Prostate gland (tissue), 2 donors: Measurements from ENCODE around the gene FADS1. TPM values are rescaled to one million over a fixed set of nuclear protein-coding genes. Genes with fewer than 3 reads are reported as not detected.

ENCODE experiments used
- DNase-seq: peaks from one replicate; pipeline ENCODE4 v3.0.0-alpha.2; 2019; ENCODE audit warnings: low spot score
- H3K27ac ChIP-seq, 2 donors: fragments of 200-600 bp; sonication (generic); 2 replicates each; pipeline ENCODE4 v1.5.1; 2017 to 2019
- H3K27me3 ChIP-seq: fragments of 200-600 bp; sonication (generic); replicated peaks from 2 replicates; pipeline ENCODE4 v1.5.1; 2019; ENCODE audit not compliant: insufficient read depth
- H3K36me3 ChIP-seq, 2 donors: fragments of 200-600 bp; sonication (generic); 1 replicate in 1 of 2; 2 replicates in 1 of 2; pipeline versions ENCODE4 v1.5.1 to v1.8.1; 2017 to 2019
- H3K4me1 ChIP-seq: fragments of 200-600 bp; sonication (generic); replicated peaks from 2 replicates; pipeline ENCODE4 v1.5.1; 2019
- H3K4me3 ChIP-seq, 2 donors: fragments of 200-600 bp; sonication (generic); 2 replicates each; pipeline ENCODE4 v1.5.1; 2017 to 2019
- H3K9me3 ChIP-seq: fragments of 200-600 bp; sonication (generic); 2 replicates; pipeline ENCODE4 v1.5.1; 2017
- POLR2A ChIP-seq: fragments of 450-650 bp; IDR thresholded peaks from one replicate; pipeline ENCODE4 v1.6.1; 2016; ENCODE audit warnings: antibody characterized with exemption, mild to moderate bottlenecking
- POLR2AphosphoS5 ChIP-seq: sonication (generic); formaldehyde crosslinking; IDR thresholded peaks from one replicate; pipeline ENCODE4 v1.6.1; 2017; ENCODE audit warnings: antibody characterized with exemption
- WGBS: methylation state at CpG from one replicate; pipeline ENCODE4 v1.1.5; 2018; 5-methylcytosine and 5-hydroxymethylcytosine counted together
- intact Hi-C: fragments of 100-400 bp; cut with DNase I; formaldehyde crosslinking; loops from one replicate; pipeline ENCODE4 v1.14.2; 2022
- total RNA-seq, 2 donors: library from RNA; depleted of rRNA; stranded (reverse); fragments of >200 nt; gene quantifications; one replicate each; pipeline ENCODE4 v1.1.0, GENCODE V29; 2016
- TF ChIP-seq, protein P1 (sequence below), 4 experiments: fragments of 200-600 bp in 2 of 4; fragments of 450-650 bp in 2 of 4; sonication (generic) in 2 of 4; IDR thresholded peaks; 1 replicate in 3 of 4; 2 replicates in 1 of 4; pipeline ENCODE4 v1.5.1; 2016 to 2019; ENCODE audit warnings: antibody characterized with exemption in 4 of 4, mild to moderate bottlenecking in 2 of 4, moderate library complexity in 2 of 4

Gene FADS1
- total RNA-seq, 2 donors from 2014 or later: 15.0 to 38.7 TPM

DNA sequence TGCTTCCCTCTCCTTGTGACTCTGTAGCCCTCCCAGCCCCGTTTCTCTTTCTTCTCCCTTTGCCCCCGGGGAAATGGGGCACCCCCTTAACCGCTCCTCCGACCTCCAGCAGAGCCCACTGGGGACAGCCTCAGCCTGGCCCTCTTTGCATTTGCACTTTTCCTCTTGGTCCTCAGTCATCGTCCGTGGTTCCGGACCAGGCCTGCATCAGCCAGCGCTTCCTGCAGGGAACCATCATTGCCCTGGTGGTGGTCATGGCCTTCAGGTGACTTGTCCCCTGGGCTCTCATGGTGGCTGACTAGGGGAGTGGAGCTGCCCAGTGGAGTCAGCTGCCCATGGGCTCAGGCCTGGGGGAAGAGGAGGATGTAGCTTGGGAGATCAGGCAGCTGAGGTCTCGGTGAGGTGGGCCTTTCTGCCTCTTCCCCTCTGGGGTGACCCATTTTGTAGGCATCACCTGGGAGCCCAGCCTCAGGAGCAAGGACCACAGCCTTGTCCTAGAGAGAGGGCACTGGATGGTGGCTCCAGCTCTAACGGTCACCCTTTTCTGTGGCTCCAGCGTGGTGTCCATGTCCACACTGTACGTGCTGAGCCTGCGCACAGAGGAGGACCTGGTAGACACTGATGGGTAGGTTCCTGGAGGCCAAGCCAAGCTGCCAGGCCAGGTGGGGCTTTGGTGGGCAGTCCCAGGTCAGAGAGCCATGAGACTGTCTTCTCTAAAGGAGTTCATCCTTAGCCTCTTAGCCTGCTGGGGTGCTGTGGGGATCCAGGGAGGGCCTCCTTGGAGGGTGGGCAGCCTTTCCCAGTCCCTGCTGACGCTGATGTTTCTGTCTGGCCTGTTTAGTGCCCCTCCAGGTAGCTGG is 36.9 kb downstream of the FADS1 start:
- H3K4me1 ChIP-seq: no peaks in the 10 kb centered on the region
- no peak for DNase-seq
- no peak overlapping the region for H3K27ac ChIP-seq
- no peak overlapping the region for H3K4me3 ChIP-seq
- 90% methylated on average over 14 of the region's 14 CpGs for WGBS
- TF ChIP-seq POLR2AphosphoS5 (no peak), POLR2A (no peak)
- TF ChIP-seq, protein P1, sequence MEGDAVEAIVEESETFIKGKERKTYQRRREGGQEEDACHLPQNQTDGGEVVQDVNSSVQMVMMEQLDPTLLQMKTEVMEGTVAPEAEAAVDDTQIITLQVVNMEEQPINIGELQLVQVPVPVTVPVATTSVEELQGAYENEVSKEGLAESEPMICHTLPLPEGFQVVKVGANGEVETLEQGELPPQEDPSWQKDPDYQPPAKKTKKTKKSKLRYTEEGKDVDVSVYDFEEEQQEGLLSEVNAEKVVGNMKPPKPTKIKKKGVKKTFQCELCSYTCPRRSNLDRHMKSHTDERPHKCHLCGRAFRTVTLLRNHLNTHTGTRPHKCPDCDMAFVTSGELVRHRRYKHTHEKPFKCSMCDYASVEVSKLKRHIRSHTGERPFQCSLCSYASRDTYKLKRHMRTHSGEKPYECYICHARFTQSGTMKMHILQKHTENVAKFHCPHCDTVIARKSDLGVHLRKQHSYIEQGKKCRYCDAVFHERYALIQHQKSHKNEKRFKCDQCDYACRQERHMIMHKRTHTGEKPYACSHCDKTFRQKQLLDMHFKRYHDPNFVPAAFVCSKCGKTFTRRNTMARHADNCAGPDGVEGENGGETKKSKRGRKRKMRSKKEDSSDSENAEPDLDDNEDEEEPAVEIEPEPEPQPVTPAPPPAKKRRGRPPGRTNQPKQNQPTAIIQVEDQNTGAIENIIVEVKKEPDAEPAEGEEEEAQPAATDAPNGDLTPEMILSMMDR (IDR thresholded peaks at IDR 0.05): no peak
- no peaks in the 10 kb centered on the region for H3K27me3 ChIP-seq
- no peaks in the 10 kb centered on the region for H3K9me3 ChIP-seq
- H3K36me3 ChIP-seq: no peaks in the 10 kb centered on the region
- intact Hi-C loops: no loop called here

DNA sequence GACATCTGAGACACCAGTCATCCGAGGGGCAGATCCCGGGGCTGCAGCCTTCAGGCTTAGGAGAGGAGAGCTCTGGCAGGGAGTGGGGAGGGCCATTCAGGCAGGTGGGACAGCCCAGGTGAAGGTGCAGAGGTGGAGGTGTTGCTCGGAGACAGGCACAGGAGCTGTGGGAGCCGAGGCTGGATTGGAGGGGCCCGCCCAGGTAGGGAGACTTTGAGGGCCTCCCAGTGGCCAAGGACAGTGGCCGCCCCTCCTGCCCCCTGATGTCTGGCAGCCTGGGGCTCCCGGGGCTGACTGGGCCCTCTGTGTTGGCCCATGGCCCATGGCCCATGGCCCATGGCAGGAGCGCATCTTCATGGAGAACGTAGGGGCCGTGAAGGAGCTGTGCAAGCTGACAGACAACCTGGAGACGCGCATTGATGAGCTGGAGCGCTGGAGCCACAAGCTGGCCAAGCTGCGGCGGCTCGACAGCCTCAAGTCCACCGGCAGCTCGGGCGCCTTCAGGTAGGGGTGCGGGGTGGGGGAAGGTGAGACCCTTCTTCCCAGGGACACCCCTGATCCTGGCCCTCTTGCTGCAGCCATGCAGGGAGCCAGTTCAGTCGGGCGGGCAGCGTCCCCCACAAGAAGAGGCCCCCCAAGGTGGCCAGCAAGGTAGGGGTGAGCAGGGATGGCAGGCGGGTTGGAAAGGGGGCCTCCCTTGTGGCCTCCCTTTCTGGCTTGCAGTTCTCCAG is 37.7 kb downstream of the FADS1 start:
- H3K9me3 ChIP-seq: no peaks in the 10 kb centered on the region
- no peak for DNase-seq
- TF ChIP-seq, protein P1 (IDR thresholded peaks at IDR 0.05): no peak
- no peak for TF ChIP-seq POLR2AphosphoS5
- TF ChIP-seq POLR2A: no peak
- no peak overlapping the region for H3K27ac ChIP-seq
- intact Hi-C loops: no loop called here
- no peaks in the 10 kb centered on the region for H3K36me3 ChIP-seq
- H3K4me1 ChIP-seq: no peaks in the 10 kb centered on the region
- no peak overlapping the region for H3K4me3 ChIP-seq
- 82% methylated on average over 23 of the region's 24 CpGs for WGBS
- no peaks in the 10 kb centered on the region for H3K27me3 ChIP-seq

DNA sequence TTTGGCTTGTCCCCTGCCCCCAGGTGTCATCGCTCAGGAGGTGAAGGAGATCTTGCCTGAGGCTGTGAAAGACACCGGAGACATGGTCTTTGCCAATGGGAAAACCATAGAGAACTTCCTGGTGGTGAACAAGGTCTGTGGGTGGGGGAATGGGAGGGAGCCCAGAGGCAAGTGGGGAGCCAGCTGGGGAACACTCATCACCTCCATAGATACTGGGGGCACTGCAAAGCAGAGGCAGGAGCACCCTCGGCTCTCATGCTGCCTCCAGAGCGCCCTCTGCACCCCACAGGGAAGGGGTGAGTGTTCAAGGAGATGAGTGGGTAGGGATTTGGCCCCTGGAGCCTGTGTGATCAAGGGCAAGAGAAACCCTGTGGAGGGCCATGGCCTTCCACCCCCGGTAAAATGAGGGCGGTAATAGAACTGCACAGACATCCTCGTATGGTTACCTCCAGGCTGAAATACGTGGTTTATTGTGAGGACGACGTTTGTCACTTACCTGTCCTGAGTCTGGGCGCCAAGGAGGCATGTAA is 38.4 kb downstream of the FADS1 start:
- no peaks in the 10 kb centered on the region for H3K4me1 ChIP-seq
- TF ChIP-seq, protein P1 (IDR thresholded peaks at IDR 0.05): no peak
- TF ChIP-seq POLR2AphosphoS5: no peak
- no peak for TF ChIP-seq POLR2A
- intact Hi-C loops: no loop called here
- H3K9me3 ChIP-seq: no peaks in the 10 kb centered on the region
- no peak overlapping the region for H3K27ac ChIP-seq
- H3K4me3 ChIP-seq: no peak overlapping the region
- H3K27me3 ChIP-seq: no peaks in the 10 kb centered on the region
- no peak for DNase-seq
- WGBS: 78% methylated on average over 11 of the region's 11 CpGs
- no peaks in the 10 kb centered on the region for H3K36me3 ChIP-seq

DNA sequence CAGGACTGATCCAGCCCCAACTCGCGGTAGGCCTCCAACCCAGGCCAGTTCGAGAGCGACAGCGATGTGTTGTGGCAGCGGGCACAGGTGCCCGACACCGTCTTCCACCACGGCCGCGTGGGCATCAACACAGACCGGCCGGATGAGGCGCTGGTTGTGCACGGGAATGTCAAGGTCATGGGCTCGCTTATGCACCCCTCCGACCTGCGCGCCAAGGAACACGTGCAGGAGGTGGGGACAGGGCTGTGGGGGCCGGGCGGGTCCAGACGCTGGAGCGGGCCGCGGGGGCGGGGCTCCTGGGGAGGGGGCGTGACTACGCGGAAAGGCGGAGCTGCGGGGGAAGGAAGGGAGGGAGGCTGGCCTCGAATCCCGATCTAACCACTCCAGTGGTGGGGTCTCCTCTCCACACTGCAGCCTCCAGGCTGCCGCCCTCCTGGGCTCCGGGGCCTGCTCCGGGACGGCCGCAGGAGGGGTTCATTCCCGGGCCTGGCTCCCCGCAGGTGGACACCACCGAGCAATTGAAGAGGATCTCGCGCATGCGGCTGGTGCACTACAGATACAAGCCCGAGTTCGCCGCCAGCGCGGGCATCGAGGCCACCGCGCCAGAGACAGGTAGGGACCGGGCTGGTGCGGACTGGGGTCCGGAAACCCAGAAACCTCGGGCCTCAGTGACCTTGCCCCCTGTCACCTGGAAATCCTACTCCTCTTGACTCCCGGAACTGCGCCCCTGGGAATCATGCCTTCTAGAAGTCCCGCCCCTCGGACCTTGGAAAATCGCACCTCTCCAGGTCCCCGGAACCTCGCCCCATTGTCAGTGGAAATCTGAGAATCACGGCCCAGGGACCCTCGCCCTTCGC is 39.3 kb downstream of the FADS1 start:
- WGBS: 52% methylated on average over 39 of the region's 67 CpGs
- no peak for TF ChIP-seq POLR2AphosphoS5
- TF ChIP-seq POLR2A: no peak
- no peak for DNase-seq
- Histone ChIP-seq H3K27me3 (no peaks in the 10 kb centered on the region), H3K36me3 (no peaks in the 10 kb centered on the region), H3K4me1 (no peaks in the 10 kb centered on the region), H3K4me3 (peak overlapping the region in 1 of 2 donors; percentile 9), H3K9me3 (no peaks in the 10 kb centered on the region), H3K27ac (no peak overlapping the region)
- intact Hi-C loops: no loop called here
